PC-3 (cell line): ENCODE results near the gene LTA4H. TPM values are rescaled to one million over a fixed set of nuclear protein-coding genes. Genes with fewer than 3 reads are reported as not detected.

Experiments used
- ATAC-seq: fragments of 200-7000 bp; cut with Tn5 transposase; 2 replicates; pipeline ENCODE4 v1.9.1; 2020; ENCODE audit warnings: mild to moderate bottlenecking, moderate library complexity
- BruUV-seq: library from RNA; stranded (reverse); fragments of 400-500 nt; replicated peaks from 2 replicates; lab custom pipeline; 2021; lab: Mats Ljungman, UMichigan
- CTCF ChIA-PET: fragments of 300-600 bp; sonication (Branson Sonifier 250); formaldehyde crosslinking; loops from one replicate; lab custom pipeline; 2022; ENCODE audit warnings: antibody characterized with exemption; lab: Charles Lee
- POLR2A ChIA-PET: fragments of 300-600 bp; sonication (Branson Sonifier 250); formaldehyde crosslinking; loops from one replicate; lab custom pipeline; 2022; ENCODE audit warnings: antibody characterized with exemption; ENCODE audit not compliant: unreplicated experiment; lab: Charles Lee
- DNase-seq: peaks from one replicate; pipeline ENCODE4 v3.0.0-alpha.2; 2015
- H2AFZ ChIP-seq: fragments of 300-600 bp; sonication (generic); 2 replicates; pipeline ENCODE4 v1.6.0; 2016; ENCODE audit warnings: antibody characterized with exemption, low read length
- H3F3A ChIP-seq: fragments of 300-600 bp; sonication (generic); one replicate; pipeline ENCODE4 v1.6.0; 2017; ENCODE audit warnings: antibody characterized with exemption, low read length, control low read depth, mild to moderate bottlenecking; ENCODE audit not compliant: unreplicated experiment
- H3K27ac ChIP-seq: fragments of 300-600 bp; sonication (generic); 2 replicates; pipeline ENCODE4 v1.5.1; 2016; ENCODE audit warnings: mild to moderate bottlenecking, low read length
- H3K27me3 ChIP-seq: fragments of 300-600 bp; sonication (generic); 2 replicates; pipeline ENCODE4 v1.6.1; 2016; ENCODE audit warnings: low read length, mixed read lengths
- H3K36me3 ChIP-seq: fragments of 300-600 bp; sonication (generic); 2 replicates; pipeline ENCODE4 v1.6.1; 2016; ENCODE audit warnings: low read depth, mixed run types, low read length, mixed read lengths
- H3K4me1 ChIP-seq: fragments of 300-600 bp; sonication (generic); 2 replicates; pipeline ENCODE4 v1.5.1; 2016; ENCODE audit warnings: low read length; ENCODE audit not compliant: insufficient read depth
- H3K4me2 ChIP-seq: fragments of 300-600 bp; sonication (generic); 2 replicates; pipeline ENCODE4 v1.6.0; 2016; ENCODE audit warnings: low read length
- H3K4me3 ChIP-seq: fragments of 300-600 bp; sonication (generic); 2 replicates; pipeline ENCODE4 v1.5.1; 2016; ENCODE audit warnings: mild to moderate bottlenecking, low read length, mixed read lengths
- H3K79me2 ChIP-seq: fragments of 300-600 bp; sonication (generic); 2 replicates; pipeline ENCODE4 v1.6.1; 2017; ENCODE audit warnings: low read length, mixed read lengths
- H3K9ac ChIP-seq: fragments of 300-600 bp; sonication (generic); 2 replicates; pipeline ENCODE4 v1.6.0; 2016; ENCODE audit warnings: mild to moderate bottlenecking, low read length
- H3K9me2 ChIP-seq: fragments of 300-600 bp; sonication (generic); replicated peaks from 2 replicates; pipeline ENCODE4 v1.6.1; 2016; ENCODE audit warnings: mixed run types, low read length, mixed read lengths
- H3K9me3 ChIP-seq: fragments of 300-600 bp; sonication (generic); 2 replicates; pipeline ENCODE4 v1.6.1; 2016; ENCODE audit warnings: low read length, mixed read lengths
- H4K20me1 ChIP-seq: fragments of 300-600 bp; sonication (generic); 2 replicates; pipeline ENCODE4 v1.6.1; 2016; ENCODE audit warnings: low read length, mixed read lengths
- EZH2 ChIP-seq: fragments of 300-600 bp; sonication (generic); IDR thresholded peaks from one replicate; pipeline ENCODE4 v1.6.1; 2017; ENCODE audit warnings: antibody characterized with exemption, mild to moderate bottlenecking, low read length; ENCODE audit not compliant: unreplicated experiment
- EZH2phosphoT487 ChIP-seq: fragments of 300-600 bp; sonication (generic); IDR thresholded peaks from 2 replicates; pipeline ENCODE4 v1.6.1; 2018; ENCODE audit warnings: mild to moderate bottlenecking, antibody characterized with exemption, low read length, borderline replicate concordance
- intact Hi-C: fragments of 100-400 bp; cut with micrococcal nuclease; formaldehyde crosslinking; loops from 2 replicates; pipeline ENCODE4 v1.9.0; 2023
- total RNA-seq: library from RNA; depleted of rRNA; stranded (reverse); fragments of >200 nt; gene quantifications from 2 replicates; pipeline ENCODE4 v1.2.3, GENCODE V29; 2014
- TF ChIP-seq, protein P1 (sequence below): fragments of 300-600 bp; sonication (generic); conservative IDR thresholded peaks from 2 replicates; pipeline ENCODE4 v1.5.1; 2017; ENCODE audit warnings: antibody characterized with exemption, low read depth, mild to moderate bottlenecking, low read length

The LTA4H gene
- total RNA-seq, 1 experiment from 2014 or later = 58.4 TPM

DNA sequence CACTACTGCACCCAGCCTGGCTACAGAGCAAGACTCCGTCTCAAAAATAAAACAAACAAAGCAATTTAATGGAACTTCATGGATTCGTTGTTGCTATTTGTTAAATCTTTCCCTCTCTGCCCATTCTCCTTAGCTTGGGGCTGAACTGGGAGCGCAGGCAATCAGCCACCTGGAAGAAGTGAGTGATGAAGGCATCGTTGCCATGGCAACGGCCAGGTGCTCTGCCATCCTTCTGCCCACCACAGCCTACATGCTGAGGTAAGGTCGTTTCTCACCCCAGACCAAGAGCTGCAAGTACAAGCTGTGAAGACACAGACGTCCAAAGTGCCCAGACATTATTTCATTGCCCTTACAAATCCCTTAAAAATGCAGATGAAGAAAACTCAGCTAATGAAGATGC, 73.2 kb downstream of the LTA4H start:
- ChIA-PET POLR2A (interaction anchor here (0.6 kb wide), 1 partner anchor 7 kb away, joined by 13 read pairs; no protein-coding TSS in a partner anchor), CTCF (no interaction called here)
- ATAC-seq = no peak

DNA sequence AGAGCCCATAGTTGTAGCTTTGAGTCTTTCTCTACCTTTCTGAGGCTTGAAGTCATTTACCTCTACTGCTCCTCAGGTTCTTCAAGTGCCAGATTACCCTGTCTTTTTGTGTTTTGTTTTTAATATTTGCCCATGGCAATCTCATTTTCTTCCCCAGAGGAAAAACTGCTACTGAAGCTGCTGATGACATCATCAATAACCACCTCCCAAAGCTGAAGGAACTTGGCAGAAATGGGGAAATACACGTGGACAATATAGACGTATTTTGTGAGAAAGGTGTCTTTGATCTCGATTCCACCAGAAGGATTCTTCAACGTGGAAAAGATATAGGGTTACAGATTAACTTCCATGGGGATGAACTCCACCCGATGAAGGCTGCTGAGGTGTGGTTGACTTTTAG, 75.1 kb downstream of the LTA4H start:
- no peak overlapping the region for H3K4me2 ChIP-seq
- no TSS peak for BruUV-seq
- POLR2A ChIA-PET = no interaction called here

More for the DNA sequence above, 73.2 kb downstream of the LTA4H start:
- H3K79me2 ChIP-seq = no peaks in the 10 kb centered on the region
- no peak overlapping the region for H3K27ac ChIP-seq
- H3K9me2 ChIP-seq = no peaks in the 10 kb centered on the region
- no peaks in the 10 kb centered on the region for H3K4me1 ChIP-seq
- no peak for DNase-seq
- no peak overlapping the region for H3K9ac ChIP-seq
- no peak overlapping the region for H2AFZ ChIP-seq
- no peaks in the 10 kb centered on the region for H3K27me3 ChIP-seq
- no peak overlapping the region for H3K4me3 ChIP-seq
- H3K9me3 ChIP-seq = no peaks in the 10 kb centered on the region
- H3F3A ChIP-seq = no peaks in the 10 kb centered on the region
- intact Hi-C loops = no loop called here
- TF ChIP-seq EZH2phosphoT487 = no peak
- no peak for TF ChIP-seq EZH2
- TF ChIP-seq, protein P1, sequence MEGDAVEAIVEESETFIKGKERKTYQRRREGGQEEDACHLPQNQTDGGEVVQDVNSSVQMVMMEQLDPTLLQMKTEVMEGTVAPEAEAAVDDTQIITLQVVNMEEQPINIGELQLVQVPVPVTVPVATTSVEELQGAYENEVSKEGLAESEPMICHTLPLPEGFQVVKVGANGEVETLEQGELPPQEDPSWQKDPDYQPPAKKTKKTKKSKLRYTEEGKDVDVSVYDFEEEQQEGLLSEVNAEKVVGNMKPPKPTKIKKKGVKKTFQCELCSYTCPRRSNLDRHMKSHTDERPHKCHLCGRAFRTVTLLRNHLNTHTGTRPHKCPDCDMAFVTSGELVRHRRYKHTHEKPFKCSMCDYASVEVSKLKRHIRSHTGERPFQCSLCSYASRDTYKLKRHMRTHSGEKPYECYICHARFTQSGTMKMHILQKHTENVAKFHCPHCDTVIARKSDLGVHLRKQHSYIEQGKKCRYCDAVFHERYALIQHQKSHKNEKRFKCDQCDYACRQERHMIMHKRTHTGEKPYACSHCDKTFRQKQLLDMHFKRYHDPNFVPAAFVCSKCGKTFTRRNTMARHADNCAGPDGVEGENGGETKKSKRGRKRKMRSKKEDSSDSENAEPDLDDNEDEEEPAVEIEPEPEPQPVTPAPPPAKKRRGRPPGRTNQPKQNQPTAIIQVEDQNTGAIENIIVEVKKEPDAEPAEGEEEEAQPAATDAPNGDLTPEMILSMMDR = no peak
- BruUV-seq = no TSS peak
- no peak overlapping the region for H3K4me2 ChIP-seq
- no peaks in the 10 kb centered on the region for H3K36me3 ChIP-seq
- no peaks in the 10 kb centered on the region for H4K20me1 ChIP-seq

More for the DNA sequence above, 75.1 kb downstream of the LTA4H start:
- H3K9ac ChIP-seq = no peak overlapping the region
- H3K9me3 ChIP-seq = no peaks in the 10 kb centered on the region
- H3K4me1 ChIP-seq = no peaks in the 10 kb centered on the region
- intact Hi-C loops = no loop called here
- no peaks in the 10 kb centered on the region for H3F3A ChIP-seq
- H3K27me3 ChIP-seq = no peaks in the 10 kb centered on the region
- no peak overlapping the region for H2AFZ ChIP-seq
- TF ChIP-seq EZH2phosphoT487 (no peak), EZH2 (no peak)
- TF ChIP-seq, protein P1 = no peak
- no peak for DNase-seq
- H3K9me2 ChIP-seq = no peaks in the 10 kb centered on the region
- CTCF ChIA-PET = interaction anchor here (0.7 kb wide), 1 partner anchor 137 kb away, joined by 3 read pairs; no protein-coding TSS in a partner anchor
- no peak overlapping the region for H3K4me3 ChIP-seq
- no peaks in the 10 kb centered on the region for H3K36me3 ChIP-seq
- no peak overlapping the region for H3K27ac ChIP-seq
- no peaks in the 10 kb centered on the region for H3K79me2 ChIP-seq
- H4K20me1 ChIP-seq = no peaks in the 10 kb centered on the region
- ATAC-seq = no peak
